HG02571 (cell line): Measurements from ENCODE around the gene GATA2.

Experiments
- ATAC-seq: cut with Tn5 transposase; IDR thresholded peaks from one replicate; pipeline ENCODE4 v1.9.1; 2021; ENCODE audit warnings: mild to moderate bottlenecking, moderate library complexity; ENCODE audit not compliant: unreplicated experiment

The GATA2 gene

DNA sequence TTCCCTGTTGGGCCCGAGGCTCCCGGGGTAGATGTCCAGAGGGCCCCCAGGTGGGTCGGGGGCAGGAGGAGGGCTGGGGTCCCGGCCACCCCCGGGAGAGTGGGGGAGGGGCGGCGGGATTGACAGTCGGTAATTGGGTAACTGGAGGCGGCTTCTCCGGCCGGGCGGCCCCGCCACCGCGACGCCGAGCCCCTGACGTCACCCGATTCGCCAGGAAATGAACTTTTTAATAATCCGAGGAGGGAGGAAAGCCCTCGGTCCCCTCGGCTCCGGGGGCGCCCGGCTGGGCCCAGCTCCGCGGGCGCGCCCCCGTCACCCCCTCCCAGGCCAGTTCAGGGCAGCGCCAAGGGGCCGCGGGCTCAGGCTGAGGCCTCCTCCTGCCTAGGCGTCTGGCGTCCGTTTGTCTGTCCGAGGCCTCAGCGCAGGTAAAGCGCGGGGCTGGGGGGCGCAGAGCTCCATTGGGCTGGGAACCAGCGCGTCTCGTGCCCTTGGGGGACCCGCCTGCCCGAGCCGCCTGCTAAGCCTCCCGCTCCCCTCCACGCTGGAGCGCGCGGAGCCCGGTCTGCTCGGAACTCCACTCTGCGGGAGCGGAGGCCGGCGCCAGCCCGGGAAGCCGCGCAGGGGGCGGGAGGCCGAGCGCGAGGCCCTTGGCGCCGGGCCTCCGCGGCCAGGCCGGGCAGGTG is 3.9 kb downstream of the GATA2 start:
- ATAC-seq = no peak

DNA sequence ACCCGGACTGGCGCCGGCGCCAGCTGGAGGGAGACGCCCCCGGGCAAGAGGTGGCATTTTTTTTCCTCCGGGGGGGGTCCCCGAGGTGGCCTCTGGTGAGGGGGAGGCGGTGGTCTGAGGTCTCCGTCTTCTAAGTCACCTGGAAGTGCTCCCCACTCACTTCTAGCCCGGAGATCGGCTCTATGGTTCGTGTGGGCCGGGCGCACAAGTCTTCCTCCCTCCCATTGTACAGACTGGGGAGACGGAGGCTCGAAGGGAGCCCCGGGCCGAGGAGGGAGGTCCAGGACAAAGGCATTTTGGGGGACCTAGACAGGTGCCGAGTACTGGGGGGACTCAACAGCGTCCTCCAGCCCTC is 4.4 kb downstream of the GATA2 start:
- ATAC-seq = no peak

DNA sequence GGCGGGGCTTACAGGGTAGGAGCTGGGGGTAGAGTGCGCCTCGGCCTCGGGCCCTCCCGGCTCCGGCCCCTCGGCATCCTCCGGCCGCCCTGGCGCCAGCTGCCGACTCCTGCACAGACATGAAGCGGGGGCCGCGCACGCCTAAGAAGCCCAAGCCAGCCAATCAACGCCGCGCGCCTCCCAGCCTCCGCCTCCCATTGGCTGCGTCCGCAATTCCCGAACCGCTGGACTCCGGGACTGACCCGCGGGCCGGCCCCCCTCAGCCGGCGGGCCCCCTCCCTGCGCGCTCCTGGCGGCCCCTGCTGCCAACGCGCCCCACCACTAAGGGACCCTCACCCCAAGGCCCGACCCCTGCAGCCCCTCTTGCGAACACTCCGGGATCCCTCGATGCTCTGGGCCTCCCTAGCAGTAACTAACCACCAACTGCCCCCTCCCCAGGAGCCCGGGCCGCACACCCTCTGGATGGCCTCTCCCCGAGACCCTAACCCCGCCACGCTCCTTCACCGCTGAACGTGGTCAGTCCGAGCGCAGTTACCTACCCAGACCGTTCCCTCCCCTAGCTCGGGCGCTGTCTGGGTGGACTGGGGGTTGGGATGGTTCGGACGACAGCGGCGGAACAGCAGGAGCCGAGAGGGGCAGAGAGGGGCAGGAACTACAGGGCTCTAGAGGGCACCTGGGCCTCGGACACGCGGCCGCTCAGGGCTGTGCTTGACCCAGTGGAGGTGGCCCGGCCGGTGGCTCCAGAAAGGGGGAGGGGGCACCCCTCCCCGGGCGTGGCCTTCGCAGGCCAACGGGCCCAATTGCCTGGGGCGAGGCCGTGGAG is 5.0 kb downstream of the GATA2 start:
- no peak for ATAC-seq

DNA sequence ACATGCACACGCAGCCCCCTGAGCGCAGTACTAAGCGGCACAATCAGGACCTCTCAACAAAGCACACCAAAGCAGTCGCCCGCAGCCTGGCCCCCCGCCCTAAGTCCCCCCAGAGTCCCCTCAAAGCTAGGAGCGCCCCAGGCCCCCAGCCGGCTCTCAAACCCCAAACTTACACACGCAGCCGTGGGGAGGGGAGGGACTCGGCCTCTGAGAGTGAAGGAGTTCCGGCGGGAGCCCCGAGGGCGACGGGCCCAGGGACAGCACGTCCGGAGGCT is 5.5 kb downstream of the GATA2 start:
- no peak for ATAC-seq

DNA sequence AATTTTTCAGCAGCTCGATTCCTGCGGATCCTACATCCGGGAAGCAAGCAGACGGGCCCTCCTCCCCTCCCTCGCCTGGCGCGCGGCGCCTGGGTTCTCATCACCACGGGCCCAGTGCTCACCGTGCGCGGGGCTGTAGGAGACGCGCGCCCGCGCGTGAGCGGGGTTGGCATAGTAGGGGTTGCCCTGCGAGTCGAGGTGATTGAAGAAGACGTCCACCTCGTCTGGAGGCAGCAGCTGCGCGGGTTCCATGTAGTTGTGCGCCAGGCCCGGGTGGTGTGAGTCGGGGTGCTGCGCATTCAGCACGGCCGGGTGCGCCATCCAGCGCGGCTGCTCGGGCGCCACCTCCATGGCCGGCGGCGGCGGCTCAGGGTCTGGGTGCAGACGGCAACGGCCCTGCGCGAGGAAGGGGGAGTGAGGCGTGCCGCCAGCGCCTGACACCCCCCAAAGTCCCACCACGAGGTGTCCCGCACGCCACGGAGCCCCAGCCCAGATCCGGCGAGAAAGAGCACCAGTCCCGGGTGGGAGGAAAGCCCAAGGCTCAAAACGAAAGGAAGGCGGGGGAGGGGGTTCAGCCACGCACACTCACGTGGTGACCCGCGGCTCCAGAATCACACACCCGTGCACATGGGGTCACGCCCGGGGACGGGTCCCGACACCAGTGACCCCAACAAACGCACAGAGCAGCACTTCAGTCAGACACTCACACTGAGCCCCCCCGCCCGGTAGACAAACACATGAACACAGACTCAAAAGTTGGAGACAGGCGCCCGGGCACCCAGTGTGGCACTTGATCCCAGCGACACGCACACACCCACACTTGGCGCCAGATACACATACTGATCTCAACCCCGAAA is 6.1 kb downstream of the GATA2 start:
- ATAC-seq = no peak

DNA sequence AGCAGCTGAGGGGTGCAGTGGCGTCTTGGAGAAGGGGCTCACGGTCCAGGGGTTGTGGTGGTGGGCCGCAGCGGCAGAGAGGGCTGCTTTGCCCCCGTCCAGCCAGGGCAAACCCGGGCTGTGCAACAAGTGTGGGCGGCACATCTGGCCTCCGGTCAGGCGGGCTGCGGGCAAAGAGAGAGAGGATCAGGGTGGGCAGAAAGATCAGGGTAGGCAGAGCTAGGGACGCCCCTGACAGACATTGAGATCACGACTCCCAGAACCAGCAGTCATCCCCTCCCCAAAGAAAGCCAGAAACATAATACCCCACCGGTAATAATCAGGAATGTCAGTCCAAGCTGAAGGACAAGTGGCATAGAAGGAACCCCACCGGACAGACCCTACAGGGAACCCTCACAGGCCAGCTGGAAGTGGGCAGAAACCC is 6.8 kb downstream of the GATA2 start:
- ATAC-seq = no peak

DNA sequence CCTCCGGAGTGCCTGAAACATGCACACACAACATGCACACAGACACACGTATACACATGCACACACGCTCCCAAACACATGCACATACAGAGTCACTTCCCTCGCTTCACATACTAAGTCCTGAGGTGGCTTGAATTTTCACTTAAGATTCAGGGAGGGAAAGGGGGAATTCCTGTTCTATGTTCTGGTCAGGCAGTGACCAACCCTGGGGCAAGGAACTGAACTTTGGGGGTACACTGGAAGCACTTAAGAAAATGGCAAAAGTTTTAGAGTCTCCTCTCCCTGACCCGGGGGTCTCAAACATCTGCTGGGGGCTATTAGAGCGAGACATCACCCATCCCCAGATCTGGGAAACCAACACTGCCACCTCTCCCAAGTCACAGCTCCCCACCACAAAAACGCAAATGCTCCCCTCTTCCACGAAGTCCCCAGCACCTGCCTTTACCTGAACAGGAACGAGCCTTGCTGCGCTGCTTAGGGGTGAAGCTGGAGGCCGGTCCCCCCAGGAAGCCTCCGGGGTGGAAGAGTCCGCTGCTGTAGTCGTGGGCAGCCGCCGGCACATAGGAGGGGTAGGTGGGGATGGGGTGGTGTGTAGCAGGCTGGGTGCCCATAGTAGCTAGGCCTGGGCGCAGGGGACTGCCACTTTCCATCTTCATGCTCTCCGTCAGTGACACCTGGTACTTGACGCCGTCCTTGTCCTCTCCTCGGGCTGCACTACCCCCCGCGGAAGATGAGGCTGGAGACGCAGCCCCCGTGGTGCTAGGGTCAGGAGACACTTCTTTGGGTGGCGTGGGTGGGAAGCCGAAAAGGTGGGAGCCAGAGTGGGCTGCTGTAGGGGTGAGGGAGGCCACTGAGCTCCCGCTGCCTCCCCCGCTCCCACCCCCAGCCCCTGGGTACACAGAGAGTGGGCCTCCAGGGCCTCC is 7.5 kb downstream of the GATA2 start:
- ATAC-seq = no peak

DNA sequence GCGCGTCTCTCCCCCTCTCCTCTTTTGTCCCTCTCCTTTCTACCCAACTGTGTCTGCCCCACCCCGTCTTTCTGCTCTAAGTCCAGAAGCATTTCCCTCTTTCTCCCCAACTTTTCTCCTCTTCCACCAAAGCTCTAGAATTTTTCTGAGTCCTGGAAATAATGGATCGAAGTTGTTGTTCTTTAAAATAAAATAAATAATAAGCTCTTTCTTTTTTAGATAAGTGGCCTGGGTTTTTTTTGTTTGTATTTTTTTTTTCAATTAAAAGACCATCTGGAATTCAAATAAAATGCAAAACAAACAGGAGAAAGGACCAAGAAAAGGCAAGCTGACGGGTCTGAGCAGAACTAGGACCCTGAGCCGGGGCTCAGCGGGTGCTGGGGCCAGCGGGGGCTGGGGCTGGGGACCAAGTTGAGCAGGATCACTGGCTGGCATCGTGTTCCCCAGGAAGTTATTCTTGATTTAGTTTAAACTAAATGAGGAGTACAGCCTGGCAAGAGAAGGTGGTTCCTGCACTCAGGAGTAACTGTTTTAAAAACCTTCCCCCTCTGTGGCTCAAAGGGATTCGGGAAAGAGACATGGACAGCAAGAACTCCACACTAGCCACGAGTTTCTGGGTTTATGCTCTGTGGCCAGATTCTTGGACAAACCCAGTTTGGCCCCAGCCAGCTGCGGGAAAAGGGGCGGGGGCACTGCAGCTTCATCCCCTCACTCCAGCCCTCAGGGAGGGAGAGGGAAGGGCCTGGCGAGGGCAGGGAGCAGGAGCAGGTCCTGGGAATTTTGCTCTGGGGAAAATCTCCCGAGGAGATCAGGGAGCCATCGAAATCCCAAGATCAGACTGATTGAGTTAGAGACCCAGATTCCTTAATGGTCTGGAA is 8.4 kb downstream of the GATA2 start:
- ATAC-seq = no peak

DNA sequence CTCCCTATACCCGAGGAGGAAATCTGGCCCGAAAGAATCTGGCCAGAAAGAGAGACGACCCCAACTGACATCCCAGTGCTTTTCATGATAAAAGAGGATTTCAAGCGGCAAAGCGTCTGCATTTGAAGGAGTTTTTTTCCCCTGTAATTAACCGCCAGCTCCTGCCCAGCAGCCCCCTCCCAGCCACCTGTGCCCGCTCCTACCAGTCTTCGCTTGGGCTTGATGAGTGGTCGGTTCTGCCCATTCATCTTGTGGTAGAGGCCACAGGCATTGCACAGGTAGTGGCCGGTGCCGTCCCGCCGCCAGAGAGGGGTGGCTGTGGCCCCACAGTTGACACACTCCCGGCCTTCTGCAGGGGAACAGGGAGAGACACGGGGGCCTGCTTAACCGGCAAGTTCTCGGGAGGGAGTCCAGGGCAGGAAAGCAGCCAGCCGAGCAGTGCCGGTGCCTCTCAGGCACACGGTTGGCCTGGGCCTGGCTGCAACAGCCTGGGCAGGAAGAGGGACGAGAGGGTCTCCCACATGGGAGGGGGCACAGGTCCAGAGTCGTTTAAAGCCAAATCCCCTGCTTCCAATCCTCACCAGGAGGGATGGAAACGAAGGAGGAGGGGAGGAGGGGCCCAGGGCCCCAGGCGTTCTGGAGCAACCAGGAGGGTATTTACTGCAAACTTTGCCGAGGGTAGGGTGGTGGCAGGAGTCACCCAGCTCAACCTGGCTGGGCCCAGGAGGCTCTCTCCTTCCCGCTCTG is 9.2 kb downstream of the GATA2 start:
- ATAC-seq = no peak

DNA sequence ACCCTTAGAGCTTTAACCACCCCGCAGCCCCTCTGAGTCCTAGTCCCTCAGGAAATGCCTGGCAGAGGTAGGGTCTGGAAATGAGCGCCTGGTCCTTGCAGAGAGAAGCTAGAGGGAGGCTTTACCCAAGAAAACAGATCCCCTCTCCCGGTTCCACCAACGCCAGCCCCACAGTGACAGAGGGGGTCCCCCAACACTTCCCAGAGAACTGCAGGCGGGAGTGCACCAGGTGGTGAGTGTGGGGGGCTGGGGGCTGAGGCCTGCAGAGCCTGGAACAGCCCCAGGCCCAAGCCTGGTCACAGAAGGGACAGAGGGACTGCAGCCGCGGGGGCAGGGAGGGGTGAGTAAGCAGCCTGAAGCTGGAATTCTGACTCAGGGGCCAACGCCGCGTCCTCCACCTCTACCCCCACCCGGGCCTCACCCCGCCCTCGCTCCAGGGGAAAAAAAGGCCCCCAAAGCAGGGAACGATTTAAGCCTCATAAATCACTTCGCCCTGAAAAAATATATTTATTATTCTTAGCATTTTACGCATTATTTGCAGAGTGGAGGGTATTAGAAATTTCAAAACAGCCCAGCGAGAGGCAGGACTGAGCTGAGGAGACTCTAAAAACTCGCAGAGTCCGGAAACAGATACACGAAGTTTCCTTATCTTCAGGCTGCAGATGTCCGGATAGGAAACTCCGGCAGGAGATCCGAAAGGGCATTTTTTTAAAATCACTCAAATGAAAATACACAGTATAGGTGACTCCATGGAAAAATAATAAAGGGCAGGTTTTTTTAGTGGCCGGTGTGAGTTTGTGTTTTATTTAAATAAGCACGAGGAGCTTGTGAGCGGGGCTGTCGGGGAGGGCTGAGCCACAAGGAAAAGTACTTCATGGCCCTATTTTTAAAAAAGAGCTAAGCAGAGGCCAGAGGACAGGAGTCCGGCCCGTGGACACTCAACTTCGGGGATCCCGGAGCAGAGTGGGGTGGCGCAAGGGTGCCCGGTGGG is 10.0 kb downstream of the GATA2 start:
- ATAC-seq = no peak

DNA sequence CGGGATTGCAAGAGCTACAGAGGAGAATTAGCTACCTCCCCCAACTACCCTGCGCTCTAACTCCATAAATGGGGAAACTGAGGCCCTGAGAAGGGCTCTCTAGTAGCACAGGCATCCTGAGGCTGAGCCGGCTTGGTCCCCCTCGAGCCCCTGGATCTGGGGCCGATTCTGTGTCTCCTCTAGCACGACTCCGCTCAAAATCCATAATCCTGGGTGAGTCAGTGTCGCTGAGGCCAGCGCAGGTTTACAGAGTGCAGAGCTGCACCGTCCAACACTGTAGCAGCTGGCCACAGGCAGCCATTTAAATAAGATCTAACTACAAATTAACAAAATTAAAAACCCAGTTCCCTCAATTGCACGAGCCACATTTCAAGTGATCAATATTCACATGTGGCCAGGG is 10.8 kb downstream of the GATA2 start:
- no peak for ATAC-seq

DNA sequence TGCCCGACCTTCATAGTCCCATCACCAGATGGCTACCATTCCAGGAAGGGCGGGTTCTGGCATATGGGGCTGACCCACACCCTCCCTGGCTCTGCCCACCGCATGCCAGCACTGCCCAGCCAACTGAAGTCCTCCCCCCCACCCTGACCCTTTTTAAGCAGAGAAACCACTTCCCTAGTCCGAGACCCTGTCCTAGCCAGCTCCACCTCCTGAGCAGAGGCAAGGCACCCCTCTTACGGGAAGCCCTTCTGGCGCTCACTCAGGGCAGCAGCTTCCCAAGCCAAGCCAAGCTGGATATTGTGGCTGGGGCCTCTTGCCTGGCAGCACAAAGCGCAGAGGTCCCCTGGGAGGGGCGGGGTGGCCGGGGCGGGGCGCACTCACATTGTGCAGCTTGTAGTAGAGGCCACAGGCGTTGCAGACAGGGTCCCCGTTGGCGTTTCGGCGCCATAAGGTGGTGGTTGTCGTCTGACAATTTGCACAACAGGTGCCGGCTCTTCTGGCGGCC is 11.5 kb downstream of the GATA2 start:
- ATAC-seq = no peak

DNA sequence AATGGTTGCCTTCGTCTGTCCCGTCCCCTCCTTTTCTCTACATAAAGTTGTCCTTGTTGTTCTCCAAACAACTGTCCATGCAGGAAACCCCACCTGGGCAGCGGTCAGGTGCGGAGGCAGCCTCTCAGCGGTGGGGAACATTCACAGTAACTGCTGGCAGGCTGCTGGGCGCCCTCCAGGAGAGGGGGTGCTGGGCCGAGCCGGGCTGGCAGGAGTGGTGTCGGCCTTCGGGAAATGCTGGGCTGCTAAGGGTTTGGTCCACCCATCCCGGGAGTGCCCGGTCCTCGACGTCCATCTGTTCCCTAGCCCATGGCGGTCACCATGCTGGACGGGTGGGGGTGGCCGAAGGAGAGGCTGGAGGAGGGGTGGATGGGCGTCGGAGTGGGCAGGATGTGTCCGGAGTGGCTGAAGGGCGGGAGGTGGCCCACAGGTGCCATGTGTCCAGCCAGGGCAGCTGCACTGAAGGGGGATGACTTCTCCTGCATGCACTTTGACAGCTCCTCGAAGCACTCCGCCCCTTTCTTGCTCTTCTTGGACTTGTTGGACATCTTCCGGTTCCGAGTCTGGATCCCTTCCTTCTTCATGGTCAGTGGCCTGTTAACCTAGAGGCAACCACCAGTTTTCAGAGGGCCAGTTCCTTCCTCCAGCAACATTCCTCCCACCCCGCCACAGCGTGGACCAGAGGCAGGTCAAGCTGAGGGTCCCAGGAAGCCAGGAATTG is 12.1 kb downstream of the GATA2 start:
- no peak for ATAC-seq

DNA sequence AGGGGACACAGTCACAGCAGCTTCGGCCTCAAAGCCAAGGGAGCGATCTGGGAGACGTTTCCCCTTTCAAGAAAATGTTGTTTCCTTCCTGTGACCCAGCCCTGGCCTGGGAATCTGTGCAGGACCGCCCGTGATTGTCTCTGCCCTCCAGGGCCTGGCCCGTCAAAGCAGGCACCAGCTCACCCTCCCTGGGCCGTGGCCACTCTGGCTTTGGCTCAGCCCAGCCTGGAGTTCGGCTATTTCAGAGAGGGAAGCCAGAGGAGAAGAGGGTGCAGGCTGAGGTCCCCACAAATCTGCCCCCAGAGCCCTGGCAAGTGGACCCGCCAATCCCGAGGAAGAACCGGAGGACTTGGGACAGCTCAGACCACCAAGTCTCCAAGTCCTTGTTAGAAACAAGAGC is 12.7 kb downstream of the GATA2 start:
- ATAC-seq = no peak

DNA sequence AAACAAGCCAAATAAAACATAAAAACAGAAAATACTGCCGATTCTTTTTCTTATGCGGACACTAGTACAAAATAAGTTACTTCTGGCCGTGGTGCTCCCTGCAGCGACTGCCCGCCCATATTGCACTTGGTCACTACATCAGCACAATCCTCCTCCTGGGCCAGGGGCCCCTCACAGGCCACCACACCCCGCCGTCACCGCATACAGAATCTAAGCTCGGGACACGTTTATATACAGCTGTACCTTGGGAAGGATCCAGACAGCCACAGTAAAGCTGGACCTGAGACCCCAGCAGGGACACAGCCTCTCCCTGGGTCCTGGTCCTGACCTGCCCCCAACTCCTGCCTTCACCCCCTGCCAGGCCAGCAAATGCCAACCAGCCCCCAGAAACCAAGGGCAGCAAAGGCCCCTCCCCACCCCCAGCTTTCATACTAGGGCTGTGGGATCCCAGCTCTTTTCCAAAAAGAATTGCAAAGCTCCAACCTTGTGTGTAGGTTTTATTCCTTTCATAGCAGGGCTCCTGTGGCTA is 13.4 kb downstream of the GATA2 start:
- ATAC-seq = no peak

DNA sequence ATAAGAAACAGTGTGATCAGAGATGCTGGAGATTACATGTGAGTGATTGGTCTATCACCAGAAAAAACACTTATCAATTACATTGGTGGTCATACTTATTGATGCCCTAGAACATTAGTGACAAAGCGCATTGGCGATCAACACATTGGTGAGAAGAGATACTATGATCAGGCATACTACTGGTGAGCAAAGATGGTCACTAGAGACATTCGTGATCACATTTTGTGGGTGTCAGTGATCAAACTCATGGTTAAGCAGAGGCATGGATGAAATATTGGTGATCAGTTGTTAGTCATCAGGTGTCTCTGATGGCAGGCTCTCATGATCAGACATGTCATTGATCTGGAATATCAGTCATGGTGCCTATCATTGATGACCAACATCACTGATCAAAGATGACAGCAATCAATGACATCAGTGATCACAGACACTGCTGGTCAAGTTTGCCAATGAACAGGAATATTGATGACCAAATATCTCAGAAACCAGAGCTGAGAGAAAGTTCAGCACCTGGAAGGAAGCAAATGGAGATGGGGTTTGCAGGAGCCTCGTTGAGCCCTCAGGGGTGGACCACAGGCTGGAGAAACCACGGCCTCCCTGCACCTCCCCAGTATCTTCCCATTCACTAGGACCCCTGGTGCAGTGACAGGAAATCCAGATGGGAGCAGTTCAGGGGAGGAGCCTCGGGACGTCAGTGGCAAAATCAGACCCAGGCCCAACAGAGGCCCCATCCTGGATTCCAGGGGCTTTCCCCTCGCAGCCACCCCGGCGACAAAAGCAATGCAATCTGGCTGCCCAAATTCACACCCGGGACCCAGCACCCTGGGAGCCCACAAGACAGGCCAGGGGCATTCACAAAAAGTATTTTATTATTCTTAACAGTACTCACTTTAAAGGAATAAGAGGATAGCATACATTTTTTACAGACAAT is 14.2 kb downstream of the GATA2 start:
- ATAC-seq = no peak
